ENCODE results near the gene VEGFB.

DNA sequence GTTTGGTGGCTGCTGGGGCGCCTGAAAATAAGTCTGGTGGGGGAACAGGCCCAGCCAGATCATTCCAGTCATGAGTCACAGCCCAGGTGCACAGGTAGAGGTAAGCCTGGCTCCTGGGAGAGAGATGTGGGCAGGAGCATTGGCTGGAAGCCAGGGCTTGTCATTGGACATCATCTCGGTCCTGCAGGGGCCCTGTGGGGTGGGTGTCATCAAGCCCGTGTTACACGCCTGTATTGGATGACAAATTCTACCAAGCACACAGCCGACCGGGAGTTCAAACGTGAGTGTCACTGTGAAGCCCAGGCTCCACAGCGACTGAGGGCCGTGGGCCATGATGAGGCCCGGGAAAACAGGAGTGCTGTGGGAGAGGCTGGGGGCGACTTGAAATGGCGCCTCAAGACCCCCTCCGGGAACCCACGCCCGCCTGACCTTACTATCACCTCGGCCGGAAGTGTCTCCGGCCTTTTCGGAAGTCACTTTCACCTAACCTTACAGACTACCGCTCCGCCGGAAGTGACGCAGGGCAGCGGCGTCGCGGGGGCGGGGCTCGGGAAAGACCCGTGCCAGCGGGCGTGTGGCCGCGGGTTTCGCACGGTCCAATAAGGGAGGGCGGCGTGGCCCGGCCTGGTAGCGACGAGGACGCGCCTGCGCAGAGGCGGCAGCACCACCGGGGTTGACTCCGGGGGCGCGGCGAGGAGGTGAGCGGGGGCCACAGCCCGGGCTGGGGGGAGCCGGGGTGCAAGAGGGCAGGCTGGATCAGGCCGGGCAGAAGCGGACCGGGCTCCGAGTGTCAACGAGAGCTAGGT, 6.3 kb downstream of the VEGFB start, which contains the start of gene FKBP2:
- TF ChIP-seq POLR2A (IDR thresholded peaks at IDR 0.05) = peak; percentile 61 to 86
- TF ChIP-seq, protein P1, sequence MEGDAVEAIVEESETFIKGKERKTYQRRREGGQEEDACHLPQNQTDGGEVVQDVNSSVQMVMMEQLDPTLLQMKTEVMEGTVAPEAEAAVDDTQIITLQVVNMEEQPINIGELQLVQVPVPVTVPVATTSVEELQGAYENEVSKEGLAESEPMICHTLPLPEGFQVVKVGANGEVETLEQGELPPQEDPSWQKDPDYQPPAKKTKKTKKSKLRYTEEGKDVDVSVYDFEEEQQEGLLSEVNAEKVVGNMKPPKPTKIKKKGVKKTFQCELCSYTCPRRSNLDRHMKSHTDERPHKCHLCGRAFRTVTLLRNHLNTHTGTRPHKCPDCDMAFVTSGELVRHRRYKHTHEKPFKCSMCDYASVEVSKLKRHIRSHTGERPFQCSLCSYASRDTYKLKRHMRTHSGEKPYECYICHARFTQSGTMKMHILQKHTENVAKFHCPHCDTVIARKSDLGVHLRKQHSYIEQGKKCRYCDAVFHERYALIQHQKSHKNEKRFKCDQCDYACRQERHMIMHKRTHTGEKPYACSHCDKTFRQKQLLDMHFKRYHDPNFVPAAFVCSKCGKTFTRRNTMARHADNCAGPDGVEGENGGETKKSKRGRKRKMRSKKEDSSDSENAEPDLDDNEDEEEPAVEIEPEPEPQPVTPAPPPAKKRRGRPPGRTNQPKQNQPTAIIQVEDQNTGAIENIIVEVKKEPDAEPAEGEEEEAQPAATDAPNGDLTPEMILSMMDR (IDR thresholded peaks at IDR 0.05) = no peak
